AG04449 (cell line): ENCODE results near the gene DPEP2.

Source experiments
- CTCF ChIA-PET: fragments of 350-600 bp; formaldehyde crosslinking; extraction: SDS; loops from one replicate; lab custom pipeline; 2021; ENCODE audit warnings: antibody characterized with exemption; lab: Yijun Ruan, JAX
- POLR2A ChIA-PET: fragments of 400-600, 350-600 bp; formaldehyde crosslinking; extraction: SDS; loops from one replicate; lab custom pipeline; 2020; ENCODE audit warnings: antibody characterized with exemption, inconsistent platforms; lab: Yijun Ruan, JAX
- DNase-seq: peaks from one replicate; pipeline ENCODE4 v3.0.0-alpha.2; 2010; ENCODE audit warnings: low read depth, low spot score
- H3K4me3 ChIP-seq: 2 replicates; pipeline ENCODE4 v1.5.1; 2011; ENCODE audit warnings: low read depth, mild to moderate bottlenecking, control low read depth, low read length
- TF ChIP-seq, protein P1 (sequence below): IDR thresholded peaks from one replicate; pipeline ENCODE4 v1.5.1; 2011; ENCODE audit warnings: mild to moderate bottlenecking, moderate library complexity, low read length, control low read depth, inconsistent platforms; ENCODE audit not compliant: insufficient read depth; ENCODE audit errors: missing control alignments

The DPEP2 gene

DNA sequence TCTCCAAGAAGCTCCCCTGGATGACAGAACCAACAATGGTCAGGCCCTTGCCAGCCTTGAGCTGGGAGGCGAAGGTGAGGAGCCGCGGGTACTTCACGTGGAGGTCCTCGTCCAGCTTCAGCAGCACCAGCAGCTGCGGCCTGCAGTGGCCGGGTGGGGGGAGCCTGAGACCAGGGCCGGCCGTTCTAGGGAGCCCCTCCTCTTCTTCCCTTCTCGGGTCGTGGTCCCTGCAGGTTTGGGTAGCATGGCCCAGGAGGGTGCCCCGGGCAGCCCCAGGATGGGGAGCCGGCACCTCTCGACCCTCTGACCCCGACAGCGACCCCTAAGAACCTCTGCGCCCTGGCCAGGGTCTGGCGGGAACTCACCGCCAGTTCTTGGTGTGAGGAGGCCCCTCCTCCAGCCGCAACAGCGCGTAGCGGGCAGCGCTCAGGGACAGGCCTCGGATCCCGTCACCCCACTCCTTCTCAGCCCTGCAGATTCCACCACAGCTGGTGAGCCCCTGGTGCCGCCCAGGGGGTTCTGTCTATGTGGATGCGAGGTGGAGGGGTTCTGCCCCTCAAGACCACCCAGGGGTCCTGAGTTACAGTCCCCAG lies 52.2 kb downstream of the DPEP2 start:
- no peak overlapping the region for H3K4me3 ChIP-seq
- ChIA-PET CTCF (interaction anchor here (0.8 to 1.9 kb wide), 3 partner anchors 12 to 94 kb away, joined by 3 to 7 read pairs (median 3); no protein-coding TSS in a partner anchor), POLR2A (interaction anchor here (1.1 to 1.3 kb wide), 2 partner anchors 8 to 11 kb away, joined by 3 to 6 read pairs; no protein-coding TSS in a partner anchor)
- DNase-seq = no peak
- TF ChIP-seq, protein P1, sequence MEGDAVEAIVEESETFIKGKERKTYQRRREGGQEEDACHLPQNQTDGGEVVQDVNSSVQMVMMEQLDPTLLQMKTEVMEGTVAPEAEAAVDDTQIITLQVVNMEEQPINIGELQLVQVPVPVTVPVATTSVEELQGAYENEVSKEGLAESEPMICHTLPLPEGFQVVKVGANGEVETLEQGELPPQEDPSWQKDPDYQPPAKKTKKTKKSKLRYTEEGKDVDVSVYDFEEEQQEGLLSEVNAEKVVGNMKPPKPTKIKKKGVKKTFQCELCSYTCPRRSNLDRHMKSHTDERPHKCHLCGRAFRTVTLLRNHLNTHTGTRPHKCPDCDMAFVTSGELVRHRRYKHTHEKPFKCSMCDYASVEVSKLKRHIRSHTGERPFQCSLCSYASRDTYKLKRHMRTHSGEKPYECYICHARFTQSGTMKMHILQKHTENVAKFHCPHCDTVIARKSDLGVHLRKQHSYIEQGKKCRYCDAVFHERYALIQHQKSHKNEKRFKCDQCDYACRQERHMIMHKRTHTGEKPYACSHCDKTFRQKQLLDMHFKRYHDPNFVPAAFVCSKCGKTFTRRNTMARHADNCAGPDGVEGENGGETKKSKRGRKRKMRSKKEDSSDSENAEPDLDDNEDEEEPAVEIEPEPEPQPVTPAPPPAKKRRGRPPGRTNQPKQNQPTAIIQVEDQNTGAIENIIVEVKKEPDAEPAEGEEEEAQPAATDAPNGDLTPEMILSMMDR = no peak

DNA sequence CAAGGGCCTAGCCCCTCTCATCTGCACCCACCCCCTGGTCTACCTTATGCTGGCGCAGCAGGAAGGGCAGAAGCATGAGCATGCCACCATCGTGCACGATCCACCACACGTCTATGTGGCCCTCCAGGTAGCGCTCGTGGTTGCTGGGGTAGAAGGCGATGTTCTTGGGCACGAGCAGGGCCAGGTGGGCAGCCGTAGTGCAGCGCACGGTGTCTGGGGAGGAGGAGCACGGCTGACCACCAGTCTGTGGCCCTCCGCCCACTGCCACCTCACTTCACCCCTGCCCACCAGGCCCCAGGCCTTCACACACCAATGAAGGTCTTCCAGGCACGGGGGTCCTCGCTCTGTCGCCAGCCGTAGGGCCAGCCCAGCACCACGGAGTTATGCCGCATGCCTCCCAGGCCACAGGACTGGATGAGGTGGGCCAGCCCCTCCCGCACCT lies 53.1 kb downstream of the DPEP2 start:
- TF ChIP-seq, protein P1 = no peak
- CTCF ChIA-PET = interaction anchor here (1.5 to 1.7 kb wide), 2 partner anchors 94 to 425 kb away, joined by 3 read pairs; no protein-coding TSS in a partner anchor
- POLR2A ChIA-PET = interaction anchor here (1.3 kb wide), 1 partner anchor 10 kb away, joined by 6 read pairs; no protein-coding TSS in a partner anchor
- no peak for DNase-seq
- H3K4me3 ChIP-seq = no peak overlapping the region

DNA sequence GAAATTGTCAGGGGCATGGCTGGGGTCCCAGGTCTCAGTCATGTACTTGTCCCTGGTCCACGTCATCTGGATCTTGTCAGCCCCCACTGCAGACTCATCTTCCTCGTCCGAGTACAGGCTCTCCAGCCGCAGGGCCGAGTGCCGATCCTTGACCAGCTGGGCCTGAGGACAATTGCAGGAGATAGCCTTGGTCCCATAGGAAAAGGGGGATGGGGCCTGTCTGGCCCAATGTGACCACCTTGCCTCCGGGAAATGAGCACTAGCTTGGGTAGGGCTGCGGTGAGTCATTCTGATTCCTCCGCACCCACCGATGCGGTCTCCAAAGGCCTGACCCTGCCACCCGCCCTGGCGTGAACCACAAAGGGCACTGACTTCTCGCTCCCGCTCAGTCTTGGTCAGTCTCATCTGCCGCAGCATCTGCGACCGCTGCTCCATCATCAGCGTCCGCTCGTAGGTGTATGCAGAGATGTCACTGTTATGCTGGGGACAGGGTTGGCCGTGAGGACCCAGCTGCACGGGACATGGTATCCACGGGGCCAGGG lies 53.8 kb downstream of the DPEP2 start:
- POLR2A ChIA-PET = interaction anchor here (0.7 kb wide), 1 partner anchor 299 kb away, joined by 3 read pairs; no protein-coding TSS in a partner anchor
- TF ChIP-seq, protein P1 = no peak
- no peak for DNase-seq
- H3K4me3 ChIP-seq = no peak overlapping the region
- CTCF ChIA-PET = interaction anchor here (1.5 to 2.4 kb wide), 3 partner anchors 95 to 424 kb away, joined by 3 to 7 read pairs (median 3); no protein-coding TSS in a partner anchor

DNA sequence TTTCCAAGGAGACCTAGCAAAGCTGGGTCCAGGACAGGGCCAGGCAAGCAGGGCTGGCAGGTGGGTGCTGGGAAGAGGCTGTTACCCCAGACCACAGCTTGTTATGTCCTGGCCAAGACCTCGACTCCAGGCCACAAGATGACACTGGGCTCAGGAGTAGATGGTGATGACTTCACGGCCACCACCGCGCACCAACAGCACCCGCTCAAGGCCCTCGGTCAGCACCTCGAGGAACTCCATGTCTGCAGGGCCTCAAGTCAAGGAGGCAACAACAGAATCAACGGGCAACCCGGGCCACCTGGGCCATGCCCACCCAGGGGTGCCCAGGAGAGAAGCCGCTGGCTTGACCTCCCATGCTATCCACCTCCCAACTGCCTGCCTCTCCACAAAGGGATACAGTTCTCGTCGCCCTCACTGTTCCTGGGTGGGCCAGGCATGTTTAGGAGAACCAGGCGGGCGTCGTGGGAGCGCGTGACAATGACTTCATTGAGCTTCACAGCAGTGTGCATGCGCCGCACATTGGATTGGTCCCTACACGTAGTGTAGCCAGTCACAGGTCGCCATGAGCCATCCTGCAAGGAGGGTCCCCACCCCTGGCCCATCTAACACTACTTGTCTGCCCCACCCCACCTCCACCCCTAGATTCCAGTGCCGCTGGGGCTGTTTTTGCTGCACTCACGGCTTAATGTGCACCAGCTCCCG lies 54.4 kb downstream of the DPEP2 start:
- H3K4me3 ChIP-seq = no peak overlapping the region
- TF ChIP-seq, protein P1 = no peak
- POLR2A ChIA-PET = interaction anchor here (0.7 kb wide), 1 partner anchor 300 kb away, joined by 3 read pairs; no protein-coding TSS in a partner anchor
- CTCF ChIA-PET = interaction anchor here (1.0 to 2.4 kb wide), 4 partner anchors 19 to 424 kb away, joined by 3 to 7 read pairs (median 4); no protein-coding TSS in a partner anchor
- DNase-seq = no peak

DNA sequence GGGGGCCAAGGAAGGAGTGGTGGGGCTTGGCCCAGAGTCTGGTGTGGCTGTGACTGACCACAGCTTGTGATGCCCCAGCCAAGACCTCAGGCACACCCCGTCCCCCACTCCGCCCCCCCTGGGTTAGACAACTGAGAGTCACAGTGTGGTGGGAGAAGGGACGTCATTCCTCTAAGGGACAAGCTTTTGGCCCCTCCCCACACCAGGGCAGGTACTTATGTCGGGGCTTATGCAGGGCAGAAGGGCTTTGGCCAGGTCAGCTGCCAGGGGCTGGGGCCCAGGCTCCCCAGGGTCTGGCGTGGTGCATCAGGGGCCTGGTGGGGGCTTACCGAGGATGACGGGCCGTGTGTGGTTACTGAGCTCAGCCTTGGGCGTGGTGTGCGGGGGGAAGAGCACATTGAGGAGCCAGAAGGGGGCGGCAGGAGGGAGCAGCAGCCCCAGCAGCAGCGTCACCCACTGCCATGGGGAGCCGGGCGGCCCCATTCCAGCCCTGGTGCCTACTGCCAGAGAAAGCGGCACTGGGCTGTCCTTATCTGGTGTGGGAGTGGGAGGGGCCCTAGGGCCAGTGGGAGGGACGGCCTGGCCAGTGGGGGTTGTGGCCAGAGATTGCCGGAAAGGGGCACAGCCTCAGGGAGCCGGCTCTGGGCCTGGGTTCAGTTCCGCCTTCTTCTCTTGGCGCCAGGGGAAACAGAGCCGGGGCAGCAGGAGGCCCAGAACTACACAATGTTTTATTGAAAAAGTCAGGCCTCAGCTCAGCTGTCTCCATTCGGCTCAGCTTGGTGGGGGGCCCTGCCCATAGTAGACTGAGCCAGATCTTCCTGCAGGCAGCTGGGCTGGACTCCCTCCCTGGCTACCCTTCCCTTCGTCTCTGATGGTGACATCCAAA lies 55.4 kb downstream of the DPEP2 start, which contains the start of gene LCAT:
Gene LCAT (minus strand): TSS at position 502 of the 886 bp plus-strand sequence. CDS start 19 bp downstream, at position 483.
- TF ChIP-seq, protein P1 = no peak
- ChIA-PET POLR2A (no interaction called here), CTCF (interaction anchor here (1.0 to 3.5 kb wide), 7 partner anchors 10 to 127 kb away, joined by 3 to 34 read pairs (median 4); partner anchors contain the start of gene NRN1L)
- DNase-seq = no peak
- no peak within 1 kb of the TSS for H3K4me3 ChIP-seq
